Measurements from ENCODE around the gene NRARP. TPM values are rescaled to one million over a fixed set of nuclear protein-coding genes. Genes with fewer than 3 reads are reported as not detected.

NRARP gene
- total and polyA plus RNA-seq, 2 of the 8 experiments (the other 6 are each of a cell fraction or from before 2014, with no cell fraction given) = 32.5 to 37.2 TPM

DNA sequence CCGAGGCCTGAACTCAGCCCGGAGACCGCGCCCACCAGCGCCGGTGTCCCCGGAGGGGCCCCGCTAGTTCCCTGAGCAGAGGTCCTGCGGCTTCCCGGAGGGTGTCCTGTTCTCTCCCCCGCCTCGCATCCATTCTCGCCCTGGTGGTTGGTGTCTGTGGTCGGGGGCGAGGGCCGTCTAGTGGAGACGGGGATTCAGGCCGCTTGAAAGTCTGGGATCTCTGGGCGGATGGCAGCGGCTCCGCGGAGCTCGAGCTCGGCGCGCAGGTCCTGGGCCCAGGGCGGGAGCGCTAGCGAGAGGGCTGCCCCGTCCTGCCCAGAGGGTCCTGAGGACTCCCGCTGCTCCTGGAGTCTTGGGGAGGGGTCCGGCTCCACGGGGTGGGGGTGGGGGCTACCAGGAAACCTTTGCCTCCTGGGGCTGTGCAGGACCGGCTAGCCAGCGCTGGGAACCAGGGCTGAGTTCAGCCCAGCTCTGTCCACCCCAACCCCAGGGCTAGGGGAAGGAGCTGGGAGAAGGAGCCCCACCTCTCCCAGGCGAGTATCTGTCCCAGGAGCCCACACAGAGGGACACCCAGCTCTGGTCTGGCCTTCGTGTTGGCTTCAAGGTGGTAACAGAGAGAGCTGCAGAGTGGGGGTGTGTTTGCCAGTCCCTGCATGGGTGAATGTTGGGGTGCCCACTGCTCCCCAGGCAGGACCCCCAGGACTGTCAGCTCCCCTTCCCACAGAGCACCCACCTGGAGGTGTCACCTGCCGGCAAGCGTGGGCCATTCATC, 20.5 kb downstream of the NRARP start (continued):
- TF ChIP-seq YY1 (IDR thresholded peaks at IDR 0.05; ENCODE audit: low read depth, low read length) = no peak
